AG10803 (cell line): ENCODE data around the gene ADCY10.

ENCODE experiments used
- DNase-seq: peaks from one replicate; pipeline ENCODE4 v3.0.0; 2010; ENCODE audit warnings: low read depth
- H3K4me3 ChIP-seq: 2 replicates; pipeline ENCODE4 v1.5.1; 2011; ENCODE audit warnings: mild to moderate bottlenecking, low read length, control low read depth
- CTCF ChIP-seq: conservative IDR thresholded peaks from 2 replicates; pipeline ENCODE4 v1.5.1; 2011; ENCODE audit warnings: mild to moderate bottlenecking, low read length, control low read depth, inconsistent platforms

Gene ADCY10

GRCh38 chr1:167915569-167915968, 1.6 kb upstream of the ADCY10 start:
- no peak for TF ChIP-seq CTCF
- DNase-seq = no peak

GRCh38 chr1:167912294-167912693, 1.6 kb downstream of the ADCY10 start:
- DNase-seq = no peak
- H3K4me3 ChIP-seq = no peak overlapping the region
- TF ChIP-seq CTCF = no peak

More at GRCh38 chr1:167915569-167915968, 1.6 kb upstream of the ADCY10 start:
- no peak overlapping the region for H3K4me3 ChIP-seq

GRCh38 chr1:167911413-167911812, 2.5 kb downstream of the ADCY10 start:
- no peak overlapping the region for H3K4me3 ChIP-seq
- no peak for DNase-seq
- TF ChIP-seq CTCF = no peak

- H3K4me3 ChIP-seq = no peak overlapping the region
- TF ChIP-seq CTCF = no peak
- no peak for DNase-seq
Observed at GRCh38 chr1:167910530-167910929, 3.4 kb downstream of the ADCY10 start.

GRCh38 chr1:167909691-167910180, 4.2 kb downstream of the ADCY10 start:
- no peak overlapping the region for H3K4me3 ChIP-seq
- DNase-seq = no peak
- no peak for TF ChIP-seq CTCF

- no peak for TF ChIP-seq CTCF
- H3K4me3 ChIP-seq = no peak overlapping the region
- DNase-seq = no peak
Observed at GRCh38 chr1:167905671-167906070, 8.3 kb downstream of the ADCY10 start.

DNA sequence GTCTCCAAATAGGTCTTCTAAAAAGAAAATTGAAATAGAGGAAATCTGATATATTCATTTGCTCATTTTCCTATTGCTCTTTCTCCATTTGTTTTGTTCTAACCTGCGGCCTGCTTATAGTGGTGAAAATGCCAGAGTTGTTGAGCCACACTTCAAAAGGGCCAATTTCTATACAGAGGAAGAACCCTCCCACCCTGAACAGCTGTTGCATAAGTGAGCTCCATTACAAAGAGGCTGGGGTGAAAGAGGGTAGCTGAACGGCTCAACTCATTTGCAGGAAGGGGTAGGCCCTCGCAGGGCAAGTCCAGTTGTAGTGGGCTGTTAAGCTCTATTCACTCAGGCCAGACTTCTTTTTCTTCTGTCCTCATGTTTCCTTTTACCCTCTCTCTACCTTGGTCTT, 8.8 kb downstream of the ADCY10 start:
- H3K4me3 ChIP-seq = no peak overlapping the region
- DNase-seq = no peak
- no peak for TF ChIP-seq CTCF
